DOHH2 (cell line): ENCODE results near the gene HMX2.

Experiments
- EZH2phosphoT487 ChIP-seq: fragments of 200-600 bp; sonication (generic); IDR thresholded peaks from 2 replicates; pipeline ENCODE4 v1.6.1; 2017; ENCODE audit warnings: borderline replicate concordance, mild to moderate bottlenecking, antibody characterized with exemption, low read length, moderate library complexity, mixed read lengths
- TF ChIP-seq, protein P1 (sequence below): fragments of 200-600 bp; sonication (generic); IDR thresholded peaks from one replicate; pipeline ENCODE4 v1.5.1; 2014; ENCODE audit warnings: antibody characterized with exemption, mild to moderate bottlenecking, low read depth, low read length; ENCODE audit not compliant: poor library complexity, severe bottlenecking

DNA sequence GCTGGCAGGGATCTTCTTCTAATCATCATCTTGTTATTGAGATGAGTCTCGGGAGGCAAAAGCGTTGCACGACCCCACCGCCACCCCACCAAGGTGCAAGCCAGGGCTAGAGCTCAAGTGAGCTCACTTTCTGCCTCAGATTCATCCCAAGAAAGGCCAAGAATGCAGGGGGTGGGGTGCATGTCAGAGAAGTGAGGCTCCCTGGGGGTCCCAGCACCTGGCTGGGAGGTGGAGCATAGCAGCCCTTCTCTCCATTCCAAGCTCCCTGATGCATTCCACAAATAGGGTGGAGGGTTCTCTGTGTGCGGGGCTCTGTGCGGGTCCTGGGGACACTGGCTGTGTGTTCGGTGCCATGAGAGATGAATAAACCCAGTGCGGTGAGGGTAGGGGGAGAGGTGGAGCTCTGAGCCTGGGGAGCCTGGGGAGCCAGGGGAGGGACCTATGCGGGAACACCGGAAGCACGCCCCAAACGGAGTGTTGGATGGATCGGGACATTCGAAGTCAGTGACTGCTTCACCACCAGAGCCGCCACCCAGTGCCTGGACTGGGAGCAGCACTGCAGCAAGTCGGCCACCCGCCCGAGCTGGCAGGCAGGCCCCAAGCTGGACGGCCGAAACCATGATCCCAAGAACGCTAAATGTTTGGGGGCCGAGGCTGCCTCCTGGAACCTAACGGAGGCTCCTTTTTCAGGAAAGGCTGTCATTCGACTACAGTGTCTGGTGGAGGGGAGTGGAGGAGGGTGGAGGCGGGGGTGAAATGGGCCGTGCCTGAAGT lies 30.1 kb upstream of the HMX2 start:
- TF ChIP-seq, protein P1, sequence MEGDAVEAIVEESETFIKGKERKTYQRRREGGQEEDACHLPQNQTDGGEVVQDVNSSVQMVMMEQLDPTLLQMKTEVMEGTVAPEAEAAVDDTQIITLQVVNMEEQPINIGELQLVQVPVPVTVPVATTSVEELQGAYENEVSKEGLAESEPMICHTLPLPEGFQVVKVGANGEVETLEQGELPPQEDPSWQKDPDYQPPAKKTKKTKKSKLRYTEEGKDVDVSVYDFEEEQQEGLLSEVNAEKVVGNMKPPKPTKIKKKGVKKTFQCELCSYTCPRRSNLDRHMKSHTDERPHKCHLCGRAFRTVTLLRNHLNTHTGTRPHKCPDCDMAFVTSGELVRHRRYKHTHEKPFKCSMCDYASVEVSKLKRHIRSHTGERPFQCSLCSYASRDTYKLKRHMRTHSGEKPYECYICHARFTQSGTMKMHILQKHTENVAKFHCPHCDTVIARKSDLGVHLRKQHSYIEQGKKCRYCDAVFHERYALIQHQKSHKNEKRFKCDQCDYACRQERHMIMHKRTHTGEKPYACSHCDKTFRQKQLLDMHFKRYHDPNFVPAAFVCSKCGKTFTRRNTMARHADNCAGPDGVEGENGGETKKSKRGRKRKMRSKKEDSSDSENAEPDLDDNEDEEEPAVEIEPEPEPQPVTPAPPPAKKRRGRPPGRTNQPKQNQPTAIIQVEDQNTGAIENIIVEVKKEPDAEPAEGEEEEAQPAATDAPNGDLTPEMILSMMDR, result no peak
- TF ChIP-seq EZH2phosphoT487, result no peak
